ENCODE measurements around the gene ANXA4. TPM values are rescaled to one million over a fixed set of nuclear protein-coding genes. Genes with fewer than 3 reads are reported as not detected.
"Not testable (repeated sequence)": the region's sequence is repeated elsewhere in the genome, so short reads cannot be mapped to it uniquely, and the experiment has no call there.

Gene ANXA4
- total RNA-seq, 1 donor from 2014 or later, result 63.6 TPM

DNA sequence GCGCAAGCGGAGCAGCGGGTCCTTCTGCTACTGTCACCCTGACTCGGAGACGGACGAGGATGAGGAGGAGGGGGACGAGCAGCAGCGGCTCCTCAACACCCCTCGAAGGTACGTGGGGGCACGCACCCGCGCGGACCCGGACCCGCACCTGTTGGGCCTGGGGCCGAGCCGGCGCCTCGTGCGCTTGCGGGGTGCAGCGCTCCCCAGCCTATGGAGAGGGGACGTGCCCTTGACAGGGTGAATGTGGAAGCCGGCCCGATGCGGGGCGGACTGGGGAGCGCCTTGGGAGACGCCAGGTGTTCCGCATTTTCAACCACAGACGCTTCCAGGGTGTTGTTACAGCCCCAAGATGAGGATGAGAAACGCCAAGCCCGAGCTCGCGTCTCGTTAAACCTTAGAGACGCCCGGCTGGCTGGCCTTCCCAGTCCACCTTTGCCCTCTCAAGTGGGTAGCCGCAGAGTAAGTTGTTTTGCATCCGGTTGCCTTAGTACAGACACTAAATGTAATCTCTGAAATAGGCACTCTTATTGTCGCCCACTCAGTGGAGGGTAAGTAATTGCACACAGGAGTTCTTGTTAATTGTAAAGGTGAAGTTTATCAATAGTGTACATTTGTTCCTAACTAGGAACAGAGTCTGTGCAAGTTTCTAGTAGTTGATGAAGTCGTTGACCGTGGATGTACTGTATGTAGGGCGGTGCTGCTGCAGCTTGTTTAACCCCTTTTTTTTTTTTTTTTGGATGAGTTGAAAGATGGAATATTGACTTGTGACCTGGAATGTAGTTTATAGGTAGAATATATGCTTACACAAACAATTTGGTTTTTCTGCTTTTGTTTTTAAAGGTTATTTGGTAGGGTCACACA is 88.3 kb downstream of the ANXA4 start:
- TF ChIP-seq POLR2AphosphoS5 (IDR thresholded peaks at IDR 0.05; ENCODE audit: insufficient read depth in 1 of 2, low read depth in 1 of 2), result no peak
- TF ChIP-seq CTCF (IDR thresholded peaks at IDR 0.05), result no peak
- no peak for TF ChIP-seq POLR2A (IDR thresholded peaks at IDR 0.05)
- Histone ChIP-seq H3K27me3 (no peaks in the 10 kb centered on the region), H3K4me3 (peak overlapping the region; percentile 84 to 100), H3K27ac (peak overlapping the region; percentile 94), H3K9me3 (no peaks in the 10 kb centered on the region), H3K36me3 (no peaks in the 10 kb centered on the region), H3K4me1 (peaks cover 47% of the 10 kb centered on the region)
- intact Hi-C loops (cut with DNase I), result no loop called here
- no peak for DNase-seq (ENCODE audit: extremely low spot score in 2 of 2)

- H3K9me3 ChIP-seq; intact Hi-C loops (cut with DNase I); H3K27ac ChIP-seq; H3K27me3 ChIP-seq; DNase-seq (ENCODE audit: extremely low spot score in 2 of 2); H3K36me3 ChIP-seq: not testable (repeated sequence)
- peaks cover 47% of the 10 kb centered on the region for H3K4me1 ChIP-seq
- H3K4me3 ChIP-seq, result peak overlapping the region in 1 of 2 donors; percentile 100
These were observed 88.9 kb downstream of the ANXA4 start for GRCh38 chr2:69830906-69831241.

- intact Hi-C loops (cut with DNase I), result no loop called here
- Histone ChIP-seq H3K27me3 (no peaks in the 10 kb centered on the region), H3K36me3 (no peaks in the 10 kb centered on the region), H3K27ac (no peak overlapping the region), H3K4me1 (peaks cover 50% of the 10 kb centered on the region), H3K4me3 (no peak overlapping the region), H3K9me3 (no peaks in the 10 kb centered on the region)
- TF ChIP-seq POLR2A (IDR thresholded peaks at IDR 0.05), result no peak
- TF ChIP-seq CTCF (IDR thresholded peaks at IDR 0.05), result no peak
- no peak for TF ChIP-seq POLR2AphosphoS5 (IDR thresholded peaks at IDR 0.05; ENCODE audit: insufficient read depth in 1 of 2, low read depth in 1 of 2)
- DNase-seq (ENCODE audit: extremely low spot score in 2 of 2), result no peak
These were observed 89.5 kb downstream of the ANXA4 start for GRCh38 chr2:69831354-69831905.

- H3K4me1 ChIP-seq, result peaks cover 50% of the 10 kb centered on the region
- TF ChIP-seq CTCF (IDR thresholded peaks at IDR 0.05) (no peak), POLR2AphosphoS5 (IDR thresholded peaks at IDR 0.05; ENCODE audit: insufficient read depth in 1 of 2, low read depth in 1 of 2) (no peak), POLR2A (IDR thresholded peaks at IDR 0.05) (no peak)
- DNase-seq (ENCODE audit: extremely low spot score in 2 of 2), result no peak
- H3K36me3 ChIP-seq, result no peaks in the 10 kb centered on the region
- intact Hi-C loops (cut with DNase I), result no loop called here
- H3K27ac ChIP-seq, result no peak overlapping the region
- no peak overlapping the region for H3K4me3 ChIP-seq
- no peaks in the 10 kb centered on the region for H3K9me3 ChIP-seq
- H3K27me3 ChIP-seq, result no peaks in the 10 kb centered on the region
These were observed 91.8 kb downstream of the ANXA4 start for GRCh38 chr2:69833752-69834151.

DNA sequence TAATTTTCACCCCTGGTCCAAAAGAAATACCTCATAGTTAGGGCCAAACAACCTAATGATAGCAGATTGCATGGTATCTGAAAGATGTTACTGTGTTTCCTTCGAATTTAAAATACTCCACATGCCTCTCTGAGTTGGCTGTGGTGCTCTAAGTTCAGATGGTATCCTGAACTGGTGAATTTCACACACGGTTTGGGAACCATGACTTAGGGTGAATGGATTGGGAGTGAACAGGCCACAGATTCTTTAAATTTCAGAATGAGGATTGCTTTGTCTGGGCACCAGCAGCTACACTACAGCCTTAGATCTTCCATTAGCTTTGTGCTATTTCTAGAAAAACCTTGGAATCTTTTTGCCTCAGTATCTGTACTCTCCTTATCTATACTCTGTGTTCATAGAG is 93.7 kb downstream of the ANXA4 start:
- Histone ChIP-seq H3K4me1 (peaks cover 44% of the 10 kb centered on the region), H3K27ac (no peak overlapping the region), H3K9me3 (no peaks in the 10 kb centered on the region), H3K27me3 (no peaks in the 10 kb centered on the region), H3K4me3 (no peak overlapping the region), H3K36me3 (no peaks in the 10 kb centered on the region)
- DNase-seq (ENCODE audit: extremely low spot score in 2 of 2), result no peak
- intact Hi-C loops (cut with DNase I), result no loop called here
- TF ChIP-seq POLR2AphosphoS5 (IDR thresholded peaks at IDR 0.05; ENCODE audit: insufficient read depth in 1 of 2, low read depth in 1 of 2), result no peak
- TF ChIP-seq CTCF (IDR thresholded peaks at IDR 0.05), result no peak
- no peak for TF ChIP-seq POLR2A (IDR thresholded peaks at IDR 0.05)

Measured in vagina (tissue), 2 donors.